Vagina (tissue), 2 donors: ENCODE measurements around the gene KISS1R. TPM values are rescaled to one million over a fixed set of nuclear protein-coding genes. Genes with fewer than 3 reads are reported as not detected.
"Not testable (repeated sequence)": the region's sequence is repeated elsewhere in the genome, so short reads cannot be mapped to it uniquely, and the experiment has no call there.

Experiments
- DNase-seq, 2 donors: peaks; one replicate each; pipeline ENCODE4 v3.0.0-alpha.2; 2017; ENCODE audit errors: extremely low spot score in 2 of 2
- H3K27ac ChIP-seq: fragments of 200-600 bp; sonication (generic); one replicate; pipeline ENCODE4 v1.5.1; 2019
- H3K27me3 ChIP-seq: fragments of 200-600 bp; sonication (generic); one replicate; pipeline ENCODE4 v1.5.1; 2019
- H3K36me3 ChIP-seq, 2 donors: fragments of 200-600 bp; sonication (generic); one replicate each; pipeline ENCODE4 v1.5.1; 2017 to 2019
- H3K4me1 ChIP-seq: fragments of 200-600 bp; sonication (generic); one replicate; pipeline ENCODE4 v1.5.1; 2019
- H3K4me3 ChIP-seq, 2 donors: fragments of 200-600 bp; sonication (generic); 1 replicate in 1 of 2; 2 replicates in 1 of 2; pipeline ENCODE4 v1.5.1; 2016 to 2019
- H3K9me3 ChIP-seq: fragments of 200-600 bp; sonication (generic); one replicate; pipeline ENCODE4 v1.5.1; 2019
- POLR2A ChIP-seq, 2 donors: fragments of 450-650 bp; IDR thresholded peaks; one replicate each; pipeline ENCODE4 v1.6.1; 2017; ENCODE audit warnings: antibody characterized with exemption in 2 of 2, mild to moderate bottlenecking in 2 of 2, moderate library complexity in 2 of 2
- POLR2AphosphoS5 ChIP-seq, 2 donors: sonication (generic); formaldehyde crosslinking; IDR thresholded peaks; one replicate each; pipeline ENCODE4 v1.9.0; 2017; ENCODE audit warnings: antibody characterized with exemption in 2 of 2, mild to moderate bottlenecking in 2 of 2, low read depth in 1 of 2; ENCODE audit not compliant: insufficient read depth in 1 of 2
- intact Hi-C: fragments of 100-400 bp; cut with DNase I; formaldehyde crosslinking; loops from one replicate; pipeline ENCODE4 v1.15.1; 2023
- total RNA-seq: library from RNA; depleted of rRNA; stranded (reverse); fragments of >200 nt; gene quantifications from one replicate; pipeline ENCODE4 v1.2.3, GENCODE V29; 2016
- TF ChIP-seq, protein P1 (sequence below), 3 experiments: fragments of 450-650 bp in 2 of 3; fragments of 200-600 bp in 1 of 3; sonication (generic) in 1 of 3; IDR thresholded peaks; one replicate each; pipeline ENCODE4 v1.5.1; 2017 to 2019; ENCODE audit warnings: antibody characterized with exemption in 3 of 3, mild to moderate bottlenecking in 2 of 3, moderate library complexity in 2 of 3

KISS1R gene
- total RNA-seq, 1 donor from 2014 or later: not detected

DNA sequence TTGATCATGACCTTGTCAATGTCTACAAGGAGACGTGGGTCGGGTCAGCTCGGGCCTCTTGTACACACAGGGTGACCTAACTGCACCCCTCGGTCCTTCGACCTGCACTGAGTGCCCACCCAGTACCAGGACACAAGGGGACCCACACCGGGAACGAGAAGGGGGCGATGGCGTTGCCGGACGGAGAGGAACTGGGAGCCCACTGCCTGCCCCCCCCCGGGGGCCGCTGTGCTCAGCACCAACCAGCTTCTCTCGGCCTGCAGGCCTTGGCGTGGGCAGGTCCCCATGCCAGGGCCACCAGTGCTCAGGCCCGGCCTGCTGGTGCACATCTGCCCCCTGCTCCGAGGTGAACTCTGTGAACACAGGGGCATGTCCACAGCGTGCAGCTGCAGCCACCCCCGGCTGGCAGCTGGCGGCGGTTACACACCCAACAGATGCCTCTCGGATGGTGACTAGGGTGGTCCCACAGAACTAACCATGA is 43.5 kb upstream of the KISS1R start:
- Histone ChIP-seq H3K4me1 (peaks cover 35% of the 10 kb centered on the region), H3K27me3 (no peaks in the 10 kb centered on the region), H3K27ac (peak overlapping the region; percentile 81), H3K36me3 (peaks cover 0 to 33% of the 10 kb centered on the region in 2 donors), H3K4me3 (no peak overlapping the region), H3K9me3 (no peaks in the 10 kb centered on the region)
- no peak for DNase-seq
- no peak for TF ChIP-seq POLR2AphosphoS5 (IDR thresholded peaks at IDR 0.05; ENCODE audit: insufficient read depth in 1 of 2, low read depth in 1 of 2)
- TF ChIP-seq, protein P1, sequence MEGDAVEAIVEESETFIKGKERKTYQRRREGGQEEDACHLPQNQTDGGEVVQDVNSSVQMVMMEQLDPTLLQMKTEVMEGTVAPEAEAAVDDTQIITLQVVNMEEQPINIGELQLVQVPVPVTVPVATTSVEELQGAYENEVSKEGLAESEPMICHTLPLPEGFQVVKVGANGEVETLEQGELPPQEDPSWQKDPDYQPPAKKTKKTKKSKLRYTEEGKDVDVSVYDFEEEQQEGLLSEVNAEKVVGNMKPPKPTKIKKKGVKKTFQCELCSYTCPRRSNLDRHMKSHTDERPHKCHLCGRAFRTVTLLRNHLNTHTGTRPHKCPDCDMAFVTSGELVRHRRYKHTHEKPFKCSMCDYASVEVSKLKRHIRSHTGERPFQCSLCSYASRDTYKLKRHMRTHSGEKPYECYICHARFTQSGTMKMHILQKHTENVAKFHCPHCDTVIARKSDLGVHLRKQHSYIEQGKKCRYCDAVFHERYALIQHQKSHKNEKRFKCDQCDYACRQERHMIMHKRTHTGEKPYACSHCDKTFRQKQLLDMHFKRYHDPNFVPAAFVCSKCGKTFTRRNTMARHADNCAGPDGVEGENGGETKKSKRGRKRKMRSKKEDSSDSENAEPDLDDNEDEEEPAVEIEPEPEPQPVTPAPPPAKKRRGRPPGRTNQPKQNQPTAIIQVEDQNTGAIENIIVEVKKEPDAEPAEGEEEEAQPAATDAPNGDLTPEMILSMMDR (IDR thresholded peaks at IDR 0.05): no peak
- TF ChIP-seq POLR2A (IDR thresholded peaks at IDR 0.05): no peak
- intact Hi-C loops: no loop called here

DNA sequence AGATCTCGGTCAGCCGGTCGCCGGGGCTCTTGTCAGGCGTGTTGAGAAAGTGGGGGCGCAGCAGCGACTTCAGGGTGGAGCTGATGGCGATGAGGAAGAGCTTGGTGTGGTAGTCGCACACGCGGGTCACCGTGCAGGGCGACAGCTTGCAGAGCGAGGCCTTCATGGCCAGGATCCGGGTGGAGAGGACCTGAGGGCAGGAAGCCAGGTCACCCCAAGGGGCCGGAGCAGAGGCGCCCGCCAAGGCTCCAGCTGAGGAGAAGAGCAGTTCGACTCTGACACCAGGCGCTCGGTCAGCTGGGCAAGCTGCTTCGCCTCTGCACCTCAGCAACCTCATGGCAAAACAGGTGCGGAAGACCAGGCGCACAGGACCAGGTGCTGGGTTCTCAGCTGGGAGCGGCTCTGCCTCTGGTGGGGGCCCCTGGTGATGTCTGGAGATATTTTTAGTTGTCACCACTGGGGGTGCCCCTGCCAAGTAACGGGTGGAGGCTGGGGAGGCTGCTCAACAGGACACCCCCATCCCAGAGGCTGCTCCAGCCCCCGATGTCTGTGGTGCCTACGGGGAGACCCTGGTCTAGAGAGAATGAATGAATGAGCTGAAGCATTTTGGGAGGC is 41.8 kb upstream of the KISS1R start:
- TF ChIP-seq POLR2AphosphoS5 (IDR thresholded peaks at IDR 0.05; ENCODE audit: insufficient read depth in 1 of 2, low read depth in 1 of 2) (peak in 1 of 2 donors; percentile 11), POLR2A (IDR thresholded peaks at IDR 0.05) (no peak)
- TF ChIP-seq, protein P1 (IDR thresholded peaks at IDR 0.05): no peak
- peaks cover 0 to 46% of the 10 kb centered on the region in 2 donors for H3K36me3 ChIP-seq
- peaks cover 17% of the 10 kb centered on the region for H3K4me1 ChIP-seq
- intact Hi-C loops: no loop called here
- H3K27me3 ChIP-seq: no peaks in the 10 kb centered on the region
- H3K9me3 ChIP-seq: no peaks in the 10 kb centered on the region
- DNase-seq: no peak
- H3K27ac ChIP-seq: no peak overlapping the region
- H3K4me3 ChIP-seq: no peak overlapping the region

DNA sequence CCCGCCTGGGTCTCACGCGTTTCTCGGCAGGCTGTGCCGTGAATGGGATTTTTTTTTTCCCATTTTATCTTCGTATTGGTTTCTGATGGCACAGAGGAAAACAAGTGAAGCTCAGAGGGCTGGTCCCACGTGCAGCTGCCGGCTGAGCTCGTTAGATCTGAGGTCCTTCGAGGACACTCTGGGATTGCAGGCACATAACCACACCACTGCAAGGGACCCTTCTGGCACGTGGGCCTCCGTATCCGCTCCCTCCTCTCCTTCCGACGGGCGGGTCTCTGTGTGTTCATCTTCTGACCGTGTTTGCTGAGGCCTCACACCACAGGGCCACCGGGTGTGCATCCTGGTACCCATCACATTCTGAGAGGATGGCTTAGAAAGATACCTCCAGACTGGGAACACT is 41.0 kb upstream of the KISS1R start:
- Histone ChIP-seq H3K27me3 (no peaks in the 10 kb centered on the region), H3K4me3 (no peak overlapping the region), H3K36me3 (peaks cover 0 to 46% of the 10 kb centered on the region in 2 donors), H3K9me3 (no peaks in the 10 kb centered on the region), H3K27ac (no peak overlapping the region), H3K4me1 (peaks cover 12% of the 10 kb centered on the region)
- no peak for TF ChIP-seq POLR2AphosphoS5 (IDR thresholded peaks at IDR 0.05; ENCODE audit: insufficient read depth in 1 of 2, low read depth in 1 of 2)
- TF ChIP-seq, protein P1 (IDR thresholded peaks at IDR 0.05): no peak
- no peak for TF ChIP-seq POLR2A (IDR thresholded peaks at IDR 0.05)
- DNase-seq: no peak
- intact Hi-C loops: no loop called here

DNA sequence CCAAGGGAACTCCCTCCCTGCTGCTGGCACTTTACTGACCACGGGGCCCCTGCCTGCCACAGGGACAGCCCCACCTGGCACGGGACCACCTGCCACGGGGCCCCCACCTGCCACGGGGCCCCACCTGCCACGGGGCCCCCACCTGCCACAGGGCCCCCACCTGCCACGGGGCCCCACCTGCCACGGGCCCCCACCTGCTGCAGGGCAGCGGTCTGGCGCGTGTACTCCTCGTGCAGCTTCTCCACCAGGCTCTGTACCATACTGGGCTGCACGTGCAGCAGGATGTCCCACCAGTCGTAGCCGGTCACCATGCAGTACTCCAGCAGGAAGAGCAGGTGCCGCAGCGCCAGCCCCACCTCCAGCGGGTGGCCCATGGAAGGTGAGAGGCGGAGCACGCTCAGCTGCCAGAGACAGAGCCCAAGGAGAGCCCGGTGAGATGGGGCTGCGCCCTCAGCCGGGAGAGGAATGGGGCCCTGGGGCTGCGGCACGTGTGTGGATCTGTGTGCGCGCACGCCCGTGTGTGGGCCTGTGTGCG is 40.3 kb upstream of the KISS1R start:
- Histone ChIP-seq H3K27me3 (no peaks in the 10 kb centered on the region), H3K4me3 (no peak overlapping the region), H3K36me3 (peaks cover 3 to 50% of the 10 kb centered on the region in 2 donors), H3K27ac (no peak overlapping the region), H3K9me3 (no peaks in the 10 kb centered on the region), H3K4me1 (peaks cover 9% of the 10 kb centered on the region)
- intact Hi-C loops: no loop called here
- DNase-seq: no peak
- TF ChIP-seq POLR2A (IDR thresholded peaks at IDR 0.05) (no peak), POLR2AphosphoS5 (IDR thresholded peaks at IDR 0.05; ENCODE audit: insufficient read depth in 1 of 2, low read depth in 1 of 2) (peak in 1 of 2 donors; percentile 41)
- TF ChIP-seq, protein P1 (IDR thresholded peaks at IDR 0.05): no peak

DNA sequence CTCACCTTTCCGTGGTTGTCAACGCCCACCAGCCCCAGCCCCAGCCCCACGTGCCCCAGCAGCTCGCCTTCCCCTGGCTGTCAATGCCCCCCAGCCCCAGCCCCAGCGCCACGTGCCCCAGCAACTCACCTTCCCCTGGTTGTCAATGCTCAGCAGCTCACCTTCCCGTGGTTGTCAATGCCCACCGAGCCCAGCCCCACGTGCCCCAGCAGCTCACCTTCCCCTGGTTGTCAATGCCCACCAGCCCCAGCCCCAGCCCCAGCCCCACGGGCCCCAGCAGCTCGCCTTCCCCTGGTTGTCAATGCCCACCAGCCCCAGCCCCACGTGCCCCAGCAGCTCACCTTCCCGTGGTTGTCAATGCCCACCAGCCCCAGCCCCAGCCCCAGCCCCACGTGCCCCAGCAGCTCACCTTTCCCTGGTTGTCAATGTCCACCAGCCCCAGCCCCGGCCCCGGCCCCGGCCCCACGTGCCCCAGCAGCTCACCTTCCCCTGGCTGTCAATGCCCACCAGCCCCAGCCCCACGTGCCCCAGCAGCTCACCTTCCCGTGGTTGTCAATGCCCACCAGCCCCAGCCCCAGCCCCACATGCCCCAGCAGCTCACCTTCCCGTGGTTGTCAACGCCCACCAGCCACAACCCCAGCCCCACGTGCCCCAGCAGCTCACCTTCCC is 39.0 kb upstream of the KISS1R start:
- DNase-seq, H3K27ac ChIP-seq, H3K4me3 ChIP-seq, intact Hi-C loops, H3K9me3 ChIP-seq, H3K27me3 ChIP-seq, H3K4me1 ChIP-seq: not testable (repeated sequence)
- H3K36me3 ChIP-seq: peaks cover 3 to 62% of the 10 kb centered on the region in 2 donors

DNA sequence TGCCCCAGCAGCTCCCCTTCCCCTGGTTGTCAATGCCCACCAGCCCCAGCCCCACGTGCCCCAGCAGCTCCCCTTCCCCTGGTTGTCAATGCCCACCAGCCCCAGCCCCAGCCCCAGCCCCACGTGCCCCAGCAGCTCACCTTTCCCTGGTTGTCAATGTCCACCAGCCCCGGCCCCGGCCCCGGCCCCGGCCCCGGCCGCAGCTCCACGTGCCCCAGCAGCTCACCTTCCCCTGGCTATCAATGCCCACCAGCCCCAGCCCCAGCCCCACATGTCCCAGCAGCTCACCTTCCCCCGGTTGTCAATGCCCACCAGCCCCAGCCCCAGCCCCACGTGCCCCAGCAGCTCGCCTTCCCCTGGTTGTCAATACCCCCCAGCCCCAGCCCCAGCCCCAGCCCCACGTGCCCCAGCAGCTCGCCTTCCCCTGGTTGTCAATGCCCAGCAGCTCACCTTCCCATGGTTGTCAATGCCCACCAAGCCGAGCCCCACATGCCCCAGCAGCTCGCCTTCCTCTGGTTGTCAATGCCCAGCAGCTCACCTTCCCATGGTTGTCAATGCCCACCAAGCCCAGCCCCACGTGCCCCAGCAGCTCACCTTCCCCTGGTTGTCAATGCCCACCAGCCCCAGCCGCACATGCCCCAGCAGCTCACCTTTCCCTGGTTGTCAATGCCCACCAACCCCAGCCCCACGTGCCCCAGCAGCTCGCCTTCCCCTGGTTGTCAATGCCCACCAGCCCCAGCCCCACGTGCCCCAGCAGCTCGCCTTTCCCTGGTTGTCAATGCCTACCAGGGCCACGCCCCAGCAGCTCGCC is 38.2 kb upstream of the KISS1R start:
- intact Hi-C loops, H3K9me3 ChIP-seq, H3K4me3 ChIP-seq, DNase-seq, H3K27ac ChIP-seq, H3K27me3 ChIP-seq, H3K4me1 ChIP-seq: not testable (repeated sequence)
- peaks cover 3 to 65% of the 10 kb centered on the region in 2 donors for H3K36me3 ChIP-seq
